Measurements from ENCODE around the gene CDKN1A.

The CDKN1A gene

DNA sequence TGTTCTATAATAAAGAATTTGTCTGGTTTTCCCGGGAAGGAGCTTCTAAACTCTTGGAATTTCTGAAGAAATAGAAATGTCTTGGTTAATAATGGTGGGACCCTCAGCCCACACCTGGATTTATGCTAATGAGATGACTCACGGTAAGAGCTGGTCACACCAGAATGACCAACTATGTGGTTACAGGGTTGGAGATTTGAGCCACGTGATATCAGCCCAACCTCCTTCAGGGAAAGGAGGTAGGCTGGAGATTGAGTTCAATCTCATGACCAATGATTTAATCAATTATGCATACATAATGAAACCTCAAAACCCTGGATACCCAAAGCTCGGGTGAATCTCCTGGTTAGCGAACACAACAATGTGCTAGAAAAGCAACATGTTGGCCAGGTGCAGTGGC lies 22.1 kb upstream of the CDKN1A start:
- DNase-seq: no peak

- no peak for DNase-seq
Observed at GRCh38 chr6:36657271-36657670, 21.2 kb upstream of the CDKN1A start.

GRCh38 chr6:36657942-36658544 lies 20.5 kb upstream of the CDKN1A start:
- DNase-seq: no peak

DNA sequence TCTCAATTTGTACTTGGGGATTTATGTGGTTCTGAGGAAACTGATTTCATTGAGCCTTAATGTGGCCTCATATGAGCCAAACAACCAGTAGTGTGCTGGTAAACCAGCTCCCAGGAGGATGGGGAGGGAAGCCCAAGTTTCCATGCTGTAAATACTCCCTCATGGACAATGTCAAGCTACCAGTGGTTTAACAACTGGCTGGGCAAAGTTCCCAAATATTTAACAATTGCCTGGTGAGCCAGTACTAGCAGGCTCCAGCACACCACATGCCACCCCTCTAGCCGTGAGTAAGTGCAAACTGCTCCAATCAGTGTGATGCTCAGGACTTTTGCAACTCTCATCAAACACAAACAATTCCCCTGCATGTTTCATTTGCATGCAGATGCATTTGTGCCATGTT lies 19.2 kb upstream of the CDKN1A start:
- DNase-seq: no peak

- no peak for DNase-seq
Observed at GRCh38 chr6:36660771-36661471, 17.6 kb upstream of the CDKN1A start.

GRCh38 chr6:36662380-36662779 lies 16.1 kb upstream of the CDKN1A start:
- no peak for DNase-seq

DNA sequence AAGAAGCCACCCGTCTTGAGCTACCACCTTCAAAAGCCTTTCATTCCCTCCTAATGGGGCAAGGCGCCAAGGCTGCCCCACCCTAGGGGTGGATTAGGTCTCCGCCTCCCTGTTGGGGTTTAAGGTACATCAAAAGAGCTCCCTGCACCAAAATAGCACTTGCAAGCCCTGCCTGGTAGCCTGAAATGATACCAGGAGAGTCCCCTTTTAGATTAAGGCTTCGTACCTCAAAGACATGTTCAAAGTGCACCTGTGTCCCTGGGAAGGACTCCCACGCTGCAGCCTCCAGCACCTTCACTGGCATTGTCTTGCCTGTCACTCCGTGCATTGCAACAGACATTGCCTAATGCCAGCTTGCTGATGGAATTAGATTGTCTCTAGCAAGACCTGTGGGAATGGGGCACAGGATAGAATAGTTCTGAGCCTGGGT lies 15.7 kb upstream of the CDKN1A start:
- no peak for DNase-seq

GRCh38 chr6:36663504-36664446 lies 14.7 kb upstream of the CDKN1A start:
- DNase-seq: no peak

GRCh38 chr6:36665180-36665579 lies 13.3 kb upstream of the CDKN1A start:
- no peak for DNase-seq

- DNase-seq: no peak
Observed at GRCh38 chr6:36666287-36666686, 12.2 kb upstream of the CDKN1A start.

GRCh38 chr6:36666826-36667591 lies 11.5 kb upstream of the CDKN1A start:
- DNase-seq: no peak

DNA sequence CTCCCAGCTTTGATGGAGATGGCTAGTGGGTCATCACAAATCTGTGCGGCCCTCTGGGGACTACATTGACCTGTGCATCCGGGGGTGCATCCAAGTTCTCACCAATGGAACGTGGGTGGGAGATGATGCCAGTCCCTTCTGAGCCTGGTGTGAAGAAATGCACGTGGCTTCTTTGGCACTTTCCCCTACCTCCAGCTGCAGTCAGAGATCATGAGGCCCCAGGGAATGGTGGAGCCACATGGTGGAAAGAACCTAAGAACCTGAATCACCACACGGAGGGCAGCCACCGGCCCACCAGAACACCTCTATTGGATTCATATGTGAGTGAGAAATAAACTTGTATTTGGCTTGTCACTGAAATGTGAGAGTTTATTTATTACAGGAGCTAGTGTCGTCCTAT lies 9.9 kb upstream of the CDKN1A start:
- DNase-seq: no peak

DNA sequence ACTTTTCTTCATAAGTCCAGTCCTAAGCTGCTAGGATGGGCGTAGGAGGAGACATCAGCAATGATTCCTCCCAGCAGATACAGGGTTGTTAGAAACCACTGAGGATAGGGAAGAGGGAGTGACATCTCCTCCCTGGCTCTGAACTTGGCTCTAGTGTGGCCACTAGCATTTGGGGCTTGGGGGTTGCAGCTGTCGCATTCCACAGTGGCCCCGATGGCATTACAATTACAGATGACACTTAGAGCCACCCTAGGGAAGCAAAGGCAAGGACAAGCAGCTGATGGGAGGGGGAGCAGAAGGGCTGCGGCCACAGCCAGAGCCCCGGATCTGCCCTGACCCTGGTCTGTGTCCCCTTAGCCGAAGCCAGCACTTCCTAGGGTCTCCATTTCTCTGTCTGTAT lies 9.5 kb upstream of the CDKN1A start:
- DNase-seq: no peak

GRCh38 chr6:36670271-36670670 lies 8.2 kb upstream of the CDKN1A start:
- no peak for DNase-seq

DNA sequence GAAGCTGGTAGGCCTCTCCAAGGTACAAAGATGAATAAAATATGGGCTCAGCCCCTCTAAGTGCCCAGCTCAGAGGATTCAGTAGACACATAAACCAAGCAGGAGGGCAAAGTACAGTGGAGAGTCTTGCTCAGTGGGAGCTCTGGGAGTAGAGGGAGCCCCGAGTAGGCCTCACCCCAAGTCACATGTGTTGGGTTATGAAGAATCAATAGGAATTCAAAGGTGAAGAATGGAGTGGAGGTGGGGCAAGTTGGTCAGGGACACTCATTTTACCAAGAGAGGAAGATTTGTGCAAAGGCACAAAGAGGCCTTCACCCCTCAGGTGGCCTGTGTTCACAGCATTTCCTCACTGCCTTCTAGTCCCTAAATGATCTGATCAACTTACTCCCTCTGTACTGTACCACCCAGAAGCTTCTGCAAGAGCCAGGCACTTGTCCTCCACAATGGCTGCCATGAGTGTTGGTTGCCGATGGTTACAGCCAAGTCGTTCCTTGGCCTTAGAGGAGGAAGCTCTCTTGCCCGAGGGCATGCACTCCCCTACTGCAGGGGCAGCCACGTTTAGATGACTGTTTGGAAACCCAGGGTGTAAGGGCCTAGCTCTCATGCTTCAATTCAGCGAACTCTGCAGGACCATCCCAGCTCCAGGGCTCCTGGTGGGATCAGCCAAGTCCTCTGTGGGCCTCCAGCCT lies 6.7 kb upstream of the CDKN1A start:
- no peak for DNase-seq

GRCh38 chr6:36673882-36674281 lies 4.6 kb upstream of the CDKN1A start:
- DNase-seq: no peak

GRCh38 chr6:36674942-36675341 lies 3.6 kb upstream of the CDKN1A start:
- DNase-seq: no peak

DNA sequence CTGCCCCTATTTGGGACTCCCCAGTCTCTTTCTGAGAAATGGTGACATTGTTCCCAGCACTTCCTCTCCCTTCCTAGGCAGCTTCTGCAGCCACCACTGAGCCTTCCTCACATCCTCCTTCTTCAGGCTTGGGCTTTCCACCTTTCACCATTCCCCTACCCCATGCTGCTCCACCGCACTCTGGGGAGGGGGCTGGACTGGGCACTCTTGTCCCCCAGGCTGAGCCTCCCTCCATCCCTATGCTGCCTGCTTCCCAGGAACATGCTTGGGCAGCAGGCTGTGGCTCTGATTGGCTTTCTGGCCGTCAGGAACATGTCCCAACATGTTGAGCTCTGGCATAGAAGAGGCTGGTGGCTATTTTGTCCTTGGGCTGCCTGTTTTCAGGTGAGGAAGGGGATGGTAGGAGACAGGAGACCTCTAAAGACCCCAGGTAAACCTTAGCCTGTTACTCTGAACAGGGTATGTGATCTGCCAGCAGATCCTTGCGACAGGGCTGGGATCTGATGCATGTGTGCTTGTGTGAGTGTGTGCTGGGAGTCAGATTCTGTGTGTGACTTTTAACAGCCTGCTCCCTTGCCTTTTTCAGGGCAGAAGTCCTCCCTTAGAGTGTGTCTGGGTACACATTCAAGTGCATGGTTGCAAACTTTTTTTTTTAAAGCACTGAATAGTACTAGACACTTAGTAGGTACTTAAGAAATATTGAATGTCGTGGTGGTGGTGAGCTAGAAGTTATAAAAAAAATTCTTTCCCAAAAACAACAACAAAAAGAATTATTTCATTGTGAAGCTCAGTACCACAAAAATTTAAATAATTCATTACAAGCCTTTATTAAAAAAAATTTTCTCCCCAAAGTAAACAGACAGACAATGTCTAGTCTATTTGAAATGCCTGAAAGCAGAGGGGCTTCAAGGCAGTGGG lies 2.1 kb upstream of the CDKN1A start:
- DNase-seq: no peak

GRCh38 chr6:36677059-36677749 lies 1.3 kb upstream of the CDKN1A start:
- DNase-seq: no peak

DNA sequence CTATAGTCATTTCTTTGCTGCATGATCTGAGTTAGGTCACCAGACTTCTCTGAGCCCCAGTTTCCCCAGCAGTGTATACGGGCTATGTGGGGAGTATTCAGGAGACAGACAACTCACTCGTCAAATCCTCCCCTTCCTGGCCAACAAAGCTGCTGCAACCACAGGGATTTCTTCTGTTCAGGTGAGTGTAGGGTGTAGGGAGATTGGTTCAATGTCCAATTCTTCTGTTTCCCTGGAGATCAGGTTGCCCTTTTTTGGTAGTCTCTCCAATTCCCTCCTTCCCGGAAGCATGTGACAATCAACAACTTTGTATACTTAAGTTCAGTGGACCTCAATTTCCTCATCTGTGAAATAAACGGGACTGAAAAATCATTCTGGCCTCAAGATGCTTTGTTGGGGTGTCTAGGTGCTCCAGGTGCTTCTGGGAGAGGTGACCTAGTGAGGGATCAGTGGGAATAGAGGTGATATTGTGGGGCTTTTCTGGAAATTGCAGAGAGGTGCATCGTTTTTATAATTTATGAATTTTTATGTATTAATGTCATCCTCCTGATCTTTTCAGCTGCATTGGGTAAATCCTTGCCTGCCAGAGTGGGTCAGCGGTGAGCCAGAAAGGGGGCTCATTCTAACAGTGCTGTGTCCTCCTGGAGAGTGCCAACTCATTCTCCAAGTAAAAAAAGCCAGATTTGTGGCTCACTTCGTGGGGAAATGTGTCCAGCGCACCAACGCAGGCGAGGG lies 594 bp upstream of the CDKN1A start:
- DNase-seq: no peak

Data from stimulated activated naive CD4-positive, alpha-beta T cell treated with Interleukin-2 at 50 U/mL for 16 hours (primary cell).